Activated T-cell treated with anti-CD3 and anti-CD28 coated beads, Interleukin-2, amount 50 U/mL, for 1 hour (primary cell): ENCODE data around the gene SNRPD3.
"Not testable (repeated sequence)": the region's sequence is repeated elsewhere in the genome, so short reads cannot be mapped to it uniquely, and the experiment has no call there.

Experiments used
- DNase-seq: peaks from one replicate; pipeline ENCODE4 v3.0.0-alpha.2; 2020

The SNRPD3 gene

DNA sequence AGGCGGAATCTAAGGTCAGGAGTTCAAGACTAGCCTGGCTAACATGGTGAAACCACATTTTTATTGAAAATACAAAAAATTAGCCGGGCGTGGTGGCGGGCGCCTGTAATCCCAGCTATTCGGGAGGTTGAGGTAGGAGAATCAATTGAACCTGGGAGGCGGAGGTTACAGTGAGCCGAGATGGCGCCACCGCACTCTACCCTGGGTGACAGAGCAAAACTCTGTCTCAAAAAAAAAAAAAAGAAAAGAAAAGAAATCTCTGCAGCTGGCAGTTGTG lies 37.7 kb downstream of the SNRPD3 start:
- not testable (repeated sequence) for DNase-seq

DNA sequence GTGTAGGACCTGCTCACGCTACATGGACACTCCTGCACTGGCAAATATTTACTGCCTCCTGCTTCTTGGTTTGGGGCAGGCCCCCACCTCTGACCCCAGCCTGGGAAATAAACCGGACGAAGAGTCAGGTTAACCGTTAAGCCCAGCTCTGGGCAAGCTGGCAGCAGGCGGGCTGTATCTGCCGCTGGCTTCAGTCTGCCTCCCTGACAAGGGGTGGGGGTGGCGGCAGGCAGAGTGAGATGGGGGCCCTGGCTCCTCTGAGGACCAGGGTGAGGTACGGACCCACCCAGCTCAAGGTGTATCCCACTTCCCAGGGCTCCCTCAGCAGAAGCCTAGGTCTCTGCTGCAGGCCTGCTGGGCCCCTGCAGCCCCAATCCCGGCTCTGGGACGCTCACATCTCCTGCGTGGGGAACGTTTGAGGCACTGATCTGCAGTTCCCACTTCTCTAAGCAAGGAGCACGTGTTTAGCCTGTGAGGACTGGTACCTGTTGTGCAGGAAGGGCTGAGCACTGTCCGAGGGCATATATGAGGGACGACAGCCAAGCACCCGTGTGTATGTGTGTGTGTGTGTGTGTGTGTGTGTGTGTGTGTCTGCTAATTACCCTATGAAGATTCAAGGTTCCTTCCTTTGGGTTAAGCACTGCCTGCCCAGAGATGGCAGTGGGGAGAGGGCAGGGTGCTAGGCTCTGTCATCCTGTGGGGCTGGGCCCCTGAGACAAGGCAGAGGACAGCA lies 38.2 kb downstream of the SNRPD3 start:
- no peak for DNase-seq

DNA sequence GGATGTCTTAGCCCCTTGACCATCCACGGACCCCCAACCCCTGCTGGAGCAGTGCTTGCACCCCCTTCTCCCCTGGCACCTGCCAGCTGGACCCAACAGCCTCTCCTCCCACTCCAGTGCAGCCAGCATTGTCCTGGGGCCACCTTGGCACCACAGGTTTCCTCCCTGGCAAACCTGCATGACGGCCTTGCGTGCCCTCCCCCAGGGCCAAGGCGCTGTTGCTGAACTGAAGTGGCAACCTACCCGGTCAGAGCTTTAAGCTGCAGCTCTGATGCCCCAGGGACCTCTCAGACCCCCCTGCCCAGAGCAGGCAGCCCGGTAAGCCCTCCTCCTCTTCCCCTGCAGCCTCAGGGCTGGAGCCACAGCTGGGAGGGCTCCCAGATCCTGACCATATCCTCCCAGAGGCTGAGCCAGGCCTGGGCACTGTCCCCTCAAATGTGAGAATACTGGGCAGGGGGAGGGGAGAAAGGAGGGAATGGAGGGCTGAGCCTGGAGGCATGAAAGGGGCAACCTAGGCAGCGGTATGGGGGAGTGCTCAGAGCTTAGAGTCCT lies 38.8 kb downstream of the SNRPD3 start:
- DNase-seq, result no peak

DNA sequence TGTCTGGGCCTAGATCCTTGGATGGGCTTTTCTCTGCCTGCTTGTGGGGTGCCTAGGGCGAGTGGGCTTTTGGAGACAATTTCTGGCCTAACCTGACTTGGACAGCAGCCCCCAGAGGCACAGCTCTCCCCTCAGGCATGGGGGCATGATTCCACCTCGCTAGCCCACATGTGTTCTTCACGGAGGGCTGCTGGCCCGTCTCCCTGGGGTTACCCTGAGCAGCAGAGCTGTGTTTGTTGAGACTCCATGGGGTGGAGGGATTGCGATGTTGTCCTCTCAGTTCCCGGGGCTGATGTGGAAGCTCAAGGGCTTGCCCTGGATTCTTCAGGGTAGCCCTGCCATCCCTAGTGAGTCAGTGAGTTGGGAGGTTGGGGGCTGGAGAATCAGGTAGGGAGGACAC lies 39.4 kb downstream of the SNRPD3 start:
- no peak for DNase-seq

DNA sequence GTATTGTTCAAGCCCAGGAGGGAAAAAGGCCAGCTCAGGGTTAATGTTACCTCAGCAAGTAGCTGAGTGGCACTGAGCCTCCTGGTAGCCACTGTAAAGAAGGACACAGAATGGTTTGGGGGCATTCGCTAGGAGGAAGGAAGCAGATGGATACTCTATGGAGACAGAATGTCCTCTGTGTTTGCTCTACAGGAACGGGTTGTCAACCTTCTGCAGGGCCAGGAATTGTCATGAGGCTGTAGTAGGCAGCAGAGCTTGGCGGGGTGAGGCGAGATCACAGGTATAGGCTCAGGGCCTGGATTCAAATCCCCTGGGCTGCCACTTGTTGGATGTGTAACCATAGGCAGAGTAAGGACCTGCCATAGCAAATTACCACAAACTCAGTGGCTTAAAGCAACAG lies 40.1 kb downstream of the SNRPD3 start:
- DNase-seq, result no peak

DNA sequence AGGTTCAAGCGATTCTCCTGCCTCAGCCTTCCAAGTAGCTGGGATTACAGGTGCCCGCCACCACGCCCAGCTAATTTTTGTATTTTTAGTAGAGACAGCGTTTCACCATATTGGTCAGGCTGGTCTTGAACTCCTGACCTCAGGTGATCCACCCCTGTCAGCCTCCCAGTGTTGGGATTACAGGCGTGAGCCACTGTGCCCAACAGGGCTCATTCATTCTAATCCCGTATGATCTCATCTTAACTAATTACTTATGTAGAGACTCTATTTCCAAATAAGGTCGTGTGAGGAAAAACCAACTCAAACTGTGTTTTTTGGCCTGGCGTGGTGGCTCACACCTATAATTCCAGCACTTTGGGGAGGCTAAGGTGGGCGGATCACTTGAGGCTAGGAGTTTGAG lies 41.3 kb downstream of the SNRPD3 start:
- not testable (repeated sequence) for DNase-seq

DNA sequence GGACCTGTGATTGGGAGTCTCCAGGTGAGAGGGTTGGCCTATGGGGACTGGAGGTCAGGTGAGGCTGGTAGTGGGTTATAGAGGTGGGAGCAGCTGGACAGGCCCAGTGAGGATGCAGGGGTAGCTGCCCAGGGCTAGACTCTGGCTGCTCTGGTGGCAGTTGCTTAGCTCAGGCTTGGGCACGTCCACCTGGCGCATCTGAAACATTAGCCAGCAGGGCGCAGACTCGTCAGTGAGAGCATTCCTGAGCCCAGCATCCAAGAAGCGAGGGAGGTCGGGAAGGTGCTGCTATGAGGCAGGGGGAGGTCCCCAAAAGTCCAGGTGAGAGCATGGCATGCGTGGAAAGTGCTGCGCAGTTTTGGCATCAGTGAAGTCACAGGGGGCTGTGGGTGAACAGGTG lies 43.7 kb downstream of the SNRPD3 start:
- DNase-seq, result no peak

DNA sequence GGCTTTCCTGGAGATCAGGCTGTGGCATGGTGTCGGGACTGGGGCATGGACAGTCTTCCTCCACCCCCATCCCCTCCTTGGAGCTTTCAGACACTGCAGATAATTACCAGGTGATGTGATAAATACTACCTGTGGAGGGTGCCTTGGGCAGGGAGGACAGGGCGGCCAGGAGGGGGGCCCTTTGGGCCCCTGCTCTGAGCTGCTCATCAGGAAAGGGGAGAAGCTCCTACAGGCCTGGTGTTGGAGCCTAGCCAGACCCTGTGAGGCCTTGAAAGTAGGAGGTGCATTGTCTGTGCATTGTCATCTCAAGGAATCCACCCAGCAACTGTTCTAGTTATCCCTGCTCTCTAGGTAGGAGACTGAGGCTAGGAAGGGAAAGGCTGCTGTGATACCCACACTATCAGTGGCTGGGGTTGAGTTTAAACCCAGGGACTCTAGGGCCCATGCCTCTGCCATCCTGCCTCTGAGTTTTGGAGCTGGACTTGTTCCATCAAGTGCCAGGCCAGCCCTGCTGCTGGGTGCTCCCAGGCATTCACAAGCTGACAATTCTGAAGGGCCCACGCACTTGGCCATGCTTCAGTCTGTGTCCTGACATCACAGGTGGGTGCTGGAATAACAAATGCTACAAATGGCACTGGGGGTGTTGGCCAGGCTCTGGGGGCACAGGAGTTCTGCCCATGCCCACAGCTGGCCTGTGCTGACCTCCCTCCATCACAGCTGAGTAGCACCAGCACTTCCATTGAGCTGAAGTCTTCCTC lies 44.3 kb downstream of the SNRPD3 start:
- DNase-seq, result not testable (repeated sequence)

DNA sequence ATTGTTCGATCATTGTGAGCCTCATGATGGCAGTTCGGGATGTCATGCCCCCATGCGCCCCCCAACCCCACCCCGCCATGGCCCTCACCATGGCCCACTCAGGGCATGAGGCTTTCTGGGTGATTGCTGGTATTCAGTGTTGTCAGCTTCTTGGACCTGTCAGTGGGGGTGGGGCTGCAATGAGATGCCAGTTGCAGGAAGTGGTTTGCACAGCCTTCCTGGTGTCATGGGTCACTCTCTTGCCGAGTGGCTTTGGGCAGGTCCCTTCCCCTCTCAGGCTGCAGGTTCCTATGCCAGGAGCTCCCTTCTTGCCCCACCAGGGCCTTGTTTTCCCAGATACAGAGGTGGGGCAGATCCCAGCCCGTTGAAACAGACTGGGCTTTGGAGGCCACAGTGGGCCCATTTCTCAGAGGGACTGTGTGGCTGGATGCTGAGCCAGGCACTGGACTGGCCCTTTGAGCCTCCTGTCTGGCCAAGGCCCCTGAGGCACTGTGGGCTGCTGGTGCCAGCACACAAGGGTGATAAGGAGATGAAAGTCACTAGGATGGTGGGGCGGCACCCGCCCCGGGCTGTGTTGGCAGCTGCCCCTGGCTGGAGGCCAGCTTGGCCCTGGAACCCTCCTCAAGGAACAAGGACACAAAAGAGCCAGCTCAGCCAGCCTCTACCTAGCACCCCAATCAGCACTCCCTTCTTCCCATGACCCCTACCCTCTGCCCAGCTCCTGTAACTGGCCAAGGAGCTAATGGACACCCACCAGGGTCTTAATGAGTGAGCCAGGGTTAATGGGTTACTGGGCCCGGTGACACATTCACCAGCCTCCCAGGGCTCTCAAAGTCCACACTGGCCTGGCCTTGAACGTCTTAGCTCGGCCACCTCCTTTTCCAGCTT lies 45.7 kb downstream of the SNRPD3 start:
- DNase-seq, result no peak

DNA sequence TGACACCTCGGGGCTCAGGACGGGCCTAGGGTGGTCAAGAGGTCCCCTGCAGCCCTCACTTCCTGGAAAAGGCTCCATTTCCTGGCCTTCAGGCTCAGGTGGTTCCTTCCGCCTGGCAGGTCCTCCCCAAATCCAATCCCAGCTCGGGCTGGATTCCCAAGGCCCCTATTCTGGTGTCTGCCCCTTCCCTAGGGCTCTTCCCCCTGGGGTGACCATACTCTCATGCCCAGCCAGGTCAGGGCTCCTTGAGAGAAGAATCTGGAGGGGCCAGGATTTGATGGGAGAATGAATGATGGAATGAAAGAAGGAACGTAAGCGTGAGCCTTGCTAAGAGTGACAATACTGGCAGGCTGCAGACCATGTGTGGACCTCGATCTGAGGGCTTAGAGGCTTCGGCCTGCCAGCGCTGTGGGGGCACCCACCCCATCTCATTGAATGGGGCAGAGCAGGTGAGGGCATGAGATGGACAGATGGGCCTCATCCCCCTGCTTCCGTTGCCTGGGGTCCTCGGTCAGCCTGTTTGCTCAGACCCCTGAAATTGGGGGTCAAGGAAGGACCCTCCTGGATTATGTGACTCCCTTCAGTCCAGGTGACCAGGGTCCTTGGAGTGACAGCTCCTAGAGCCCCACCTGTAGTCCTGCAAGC lies 46.4 kb downstream of the SNRPD3 start:
- DNase-seq, result not testable (repeated sequence)

DNA sequence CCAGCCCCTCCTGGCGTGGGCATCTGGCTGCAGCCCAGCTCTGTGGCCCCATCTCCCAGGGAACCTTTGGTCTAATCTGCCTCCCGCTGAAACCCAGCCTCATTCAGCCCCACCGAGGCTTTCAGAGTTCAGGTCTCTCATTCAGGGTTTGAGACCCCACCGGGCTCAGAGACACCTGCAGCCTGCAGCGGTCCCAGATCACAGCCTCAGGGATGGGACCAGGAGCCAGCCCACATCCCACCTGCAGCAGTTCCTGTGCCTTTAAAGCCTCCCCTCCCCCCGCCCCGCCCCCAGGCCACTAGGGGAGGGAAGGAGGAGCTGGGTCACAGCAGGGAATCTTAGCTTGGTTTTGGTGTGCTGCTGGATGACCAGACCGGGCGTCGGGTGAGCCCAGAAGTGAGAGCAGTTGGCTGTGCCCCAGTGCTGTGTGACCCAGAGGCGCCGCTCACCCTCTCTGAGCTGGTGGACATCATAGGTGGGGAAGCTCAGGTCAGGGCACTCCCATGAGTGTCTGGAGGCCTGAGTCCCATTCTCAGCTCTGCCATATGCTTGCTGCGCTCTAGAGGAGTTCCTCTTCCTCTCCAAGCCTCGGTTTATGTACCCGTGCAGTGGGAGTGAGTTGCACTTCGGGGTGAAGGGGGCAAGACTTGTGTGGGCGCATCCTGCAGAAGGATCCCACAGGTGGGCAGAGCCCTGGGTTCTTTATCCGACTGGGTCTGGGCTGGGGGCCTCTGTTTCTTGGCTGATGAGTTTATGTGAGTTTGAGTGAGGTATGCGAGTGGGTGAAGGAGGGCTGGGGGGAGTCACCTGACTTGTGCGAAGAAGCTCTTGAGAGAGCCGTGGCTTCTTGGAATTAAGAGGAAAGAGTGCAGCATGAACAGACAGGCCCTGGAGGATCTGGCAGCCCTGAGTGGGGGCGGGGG lies 47.3 kb downstream of the SNRPD3 start, which contains the start of gene GGT1:
GGT1 (plus strand) TSS at position 347 of the 923 bp plus-strand sequence. CDS start 7,889 bp downstream, outside the sequence.
- DNase-seq, result peak; percentile 14

DNA sequence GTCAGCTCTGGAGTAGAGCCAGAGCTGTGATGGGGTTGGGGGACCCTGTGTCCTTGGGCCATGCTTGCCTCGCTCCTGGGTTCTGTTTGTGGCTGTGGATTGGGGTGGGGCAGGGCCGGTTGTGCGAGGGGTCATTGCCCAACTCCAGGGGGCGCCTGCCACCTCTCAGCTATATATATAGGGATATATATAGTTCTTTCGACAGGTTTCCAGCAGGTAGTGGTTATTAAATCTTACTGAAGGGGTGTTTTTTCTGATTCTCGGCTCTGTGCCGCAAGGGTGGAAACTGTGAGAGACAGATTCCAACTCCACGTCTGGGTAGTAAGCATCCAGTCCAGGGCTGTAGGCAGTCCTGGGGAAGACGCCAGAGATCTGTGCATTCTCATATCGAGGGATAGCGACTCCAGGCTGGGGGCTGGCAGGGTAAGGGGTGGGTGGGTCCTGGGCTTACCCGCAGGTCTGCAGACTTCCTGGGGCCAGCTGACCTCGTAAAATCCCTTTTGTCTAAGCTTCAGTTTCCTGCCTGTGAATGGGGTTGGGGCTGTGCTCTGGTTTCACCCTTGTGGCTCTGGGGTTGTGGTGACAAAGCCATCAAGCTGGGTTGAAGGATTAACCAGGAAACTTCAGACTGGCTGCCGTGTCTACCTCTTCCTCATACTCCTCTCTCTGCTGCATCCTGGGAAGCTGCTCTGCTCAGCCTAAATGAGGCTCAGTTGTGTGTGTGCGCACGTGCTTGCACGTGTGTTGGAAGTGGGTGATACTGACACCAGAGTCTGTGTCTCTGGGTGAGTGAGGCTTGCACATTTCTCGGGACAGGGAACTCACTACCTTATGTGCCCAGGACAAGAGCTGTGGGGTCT lies 48.2 kb downstream of the SNRPD3 start:
- DNase-seq, result peak; percentile 24

DNA sequence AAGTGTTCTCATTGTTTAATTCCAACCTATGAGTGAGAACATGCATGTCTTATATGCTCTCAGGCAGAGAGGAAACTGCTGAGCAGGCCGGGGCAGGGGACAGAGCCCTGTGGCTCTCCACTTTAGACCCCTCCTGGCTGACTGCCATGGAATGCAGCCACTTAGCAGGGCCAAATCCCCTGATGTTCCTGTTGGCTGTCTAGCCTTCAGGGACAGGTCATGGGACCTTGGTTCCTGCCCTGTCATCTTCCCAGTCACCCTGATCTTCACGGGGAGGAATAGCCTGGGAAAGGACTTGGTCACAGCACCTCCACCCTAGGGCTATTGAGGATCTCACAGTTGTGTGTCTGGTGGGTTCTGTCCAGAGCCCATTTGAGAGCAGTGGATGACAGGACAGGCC lies 50.5 kb downstream of the SNRPD3 start:
- DNase-seq, result not testable (repeated sequence)

DNA sequence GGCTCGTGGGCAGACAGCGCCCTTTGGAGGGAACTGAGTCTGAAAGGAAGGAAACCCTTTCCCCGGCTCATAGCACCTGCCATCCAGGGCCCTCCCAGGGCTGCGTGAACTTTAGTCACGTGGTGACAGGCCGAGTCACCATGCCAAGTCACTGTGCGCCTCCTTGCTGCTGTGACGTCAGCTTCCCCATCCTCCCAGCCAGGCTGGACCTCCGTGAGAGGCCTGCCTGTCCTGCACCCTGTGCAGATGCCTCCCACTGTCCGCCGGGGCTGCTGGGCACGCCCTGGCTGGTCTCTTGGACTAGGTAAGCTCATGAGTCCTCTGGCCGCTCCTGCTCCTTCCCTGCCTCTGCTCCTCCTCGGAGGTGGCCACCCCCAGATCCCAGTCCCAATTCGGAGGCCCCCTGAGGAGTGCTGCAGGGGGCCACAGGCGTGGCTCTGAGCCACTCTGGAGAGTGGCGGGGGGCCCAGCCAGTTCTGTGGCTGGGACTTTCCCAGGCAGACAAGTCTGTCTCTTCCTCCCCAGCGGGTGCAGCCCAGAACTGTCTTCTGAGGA lies 51.7 kb downstream of the SNRPD3 start:
- DNase-seq, result peak; percentile 46

DNA sequence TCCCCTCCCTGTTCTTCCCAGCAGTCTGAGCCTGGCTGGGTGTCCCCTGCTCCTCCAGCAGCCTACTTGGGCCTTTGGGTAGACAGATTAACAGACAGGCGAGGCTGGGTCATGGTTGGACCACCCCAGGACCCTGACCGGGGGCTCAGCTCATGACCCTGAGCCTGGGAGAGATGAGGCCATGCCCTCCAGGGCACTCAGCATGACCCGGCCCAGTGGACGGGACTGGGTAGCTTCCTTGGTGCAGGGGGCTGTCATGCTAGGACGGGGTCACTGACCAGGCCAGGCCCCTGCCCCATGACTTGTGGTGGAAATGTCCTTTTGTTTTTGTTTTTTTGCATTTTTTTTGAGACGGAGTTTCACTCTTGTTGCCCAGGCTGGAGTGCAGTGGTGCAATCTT lies 52.5 kb downstream of the SNRPD3 start:
- not testable (repeated sequence) for DNase-seq

DNA sequence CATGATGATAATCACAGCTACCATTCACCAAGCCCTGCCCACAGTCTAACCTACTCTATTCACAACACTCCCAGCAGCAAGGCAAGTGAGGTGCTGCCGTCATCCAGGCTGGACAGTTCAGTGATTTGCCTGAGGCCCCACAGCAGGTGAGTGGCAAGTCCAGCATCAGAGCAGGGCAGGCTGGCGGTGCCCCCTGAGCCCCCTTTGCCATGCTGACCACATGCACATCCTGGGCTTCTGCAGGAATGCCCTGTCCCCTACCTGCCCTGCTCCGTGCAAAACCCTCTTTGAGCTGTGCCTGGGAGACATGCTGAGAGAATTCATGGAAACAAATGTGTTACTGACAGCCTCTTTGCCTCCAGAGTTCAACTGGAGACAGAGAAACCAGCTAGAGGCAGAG lies 54.1 kb downstream of the SNRPD3 start:
- DNase-seq, result not testable (repeated sequence)

DNA sequence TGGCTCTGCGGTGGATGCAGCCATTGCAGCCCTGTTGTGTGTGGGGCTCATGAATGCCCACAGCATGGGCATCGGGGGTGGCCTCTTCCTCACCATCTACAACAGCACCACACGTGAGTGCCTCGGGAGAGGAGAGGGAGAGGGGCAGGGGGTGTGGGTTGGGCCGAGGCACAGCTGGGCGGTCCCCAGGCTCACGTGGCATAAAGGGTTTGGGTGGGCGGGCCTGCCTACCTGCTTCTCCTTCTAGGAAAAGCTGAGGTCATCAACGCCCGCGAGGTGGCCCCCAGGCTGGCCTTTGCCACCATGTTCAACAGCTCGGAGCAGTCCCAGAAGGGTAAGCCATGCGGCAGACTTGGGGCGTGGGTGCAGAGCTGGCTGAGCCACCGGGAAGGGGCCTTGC lies 59.0 kb downstream of the SNRPD3 start:
- not testable (repeated sequence) for DNase-seq

DNA sequence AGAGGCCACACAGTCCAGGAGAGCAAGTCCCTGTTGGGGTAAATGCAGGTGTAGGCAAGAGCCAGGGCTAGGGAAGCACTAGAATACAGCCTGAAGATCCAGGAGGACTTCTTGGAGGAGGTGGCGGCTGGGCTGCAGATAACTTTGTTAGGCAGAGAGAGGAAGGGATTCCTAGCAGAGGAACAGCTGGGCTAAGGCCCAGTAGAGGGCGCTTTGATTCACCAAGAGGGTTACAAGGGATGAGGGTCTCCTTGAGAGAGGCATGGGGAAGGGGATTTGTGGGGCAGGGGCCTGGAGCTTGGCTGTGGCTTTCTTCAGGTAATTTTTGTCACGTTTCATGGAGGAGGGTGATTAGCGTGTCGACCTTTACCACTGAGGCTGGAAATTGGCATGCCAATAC lies 65.4 kb downstream of the SNRPD3 start:
- not testable (repeated sequence) for DNase-seq

DNA sequence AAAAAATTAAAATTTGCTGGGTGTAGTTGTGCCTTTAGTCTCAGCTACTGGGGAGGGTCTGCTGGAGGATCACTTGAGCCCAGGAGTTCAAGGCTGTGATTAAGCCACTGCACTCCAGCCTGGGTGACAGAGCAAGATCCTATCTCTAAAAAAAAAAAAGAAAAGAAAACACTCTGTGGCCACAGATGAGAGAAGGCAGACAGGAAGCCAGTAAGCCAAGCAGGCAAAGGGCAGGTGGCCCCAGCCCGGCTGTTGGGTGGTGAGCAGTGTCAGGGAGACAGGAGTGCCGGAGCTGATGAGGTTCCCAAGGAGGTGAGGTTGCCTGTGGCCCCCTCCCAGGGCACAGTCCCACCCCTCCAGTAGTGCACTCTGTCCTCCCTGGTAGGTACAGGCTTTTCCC lies 66.8 kb downstream of the SNRPD3 start:
- DNase-seq, result not testable (repeated sequence)
